Cerebellar nuclear complex (tissue), 1 donor: ENCODE measurements around the gene STIM1.
"Not testable (repeated sequence)": the region's sequence is repeated elsewhere in the genome, so short reads cannot be mapped to it uniquely, and the experiment has no call there.

Source experiments
- DNase-seq, 2 experiments: peaks; one replicate each; lab custom pipeline; 2025; lab: John Stamatoyannopoulos, UW

The STIM1 gene

GRCh38 chr11:3983101-3983500, 127.6 kb downstream of the STIM1 start:
- no peak for DNase-seq

DNA sequence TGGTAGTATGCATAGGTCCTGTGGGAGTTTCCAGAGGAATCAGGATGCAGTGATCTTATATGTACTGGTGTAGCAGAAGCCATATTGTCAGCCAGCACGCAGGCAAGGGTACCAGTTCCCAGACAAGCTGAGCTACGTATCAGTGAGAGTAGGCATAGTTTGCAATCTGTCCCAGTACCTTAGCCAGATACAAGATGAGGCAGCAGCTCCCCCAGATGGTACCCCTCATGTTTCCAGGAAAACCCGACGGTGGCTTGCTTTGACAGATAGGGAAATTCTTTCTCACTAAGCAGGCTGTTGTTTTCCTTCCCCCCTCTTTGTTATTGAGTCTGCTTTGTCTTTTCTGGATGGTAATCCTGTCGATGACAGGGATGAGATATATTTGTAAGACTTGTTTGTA, 129.4 kb downstream of the STIM1 start:
- peak in 1 of 2 experiments; percentile 21 for DNase-seq

DNA sequence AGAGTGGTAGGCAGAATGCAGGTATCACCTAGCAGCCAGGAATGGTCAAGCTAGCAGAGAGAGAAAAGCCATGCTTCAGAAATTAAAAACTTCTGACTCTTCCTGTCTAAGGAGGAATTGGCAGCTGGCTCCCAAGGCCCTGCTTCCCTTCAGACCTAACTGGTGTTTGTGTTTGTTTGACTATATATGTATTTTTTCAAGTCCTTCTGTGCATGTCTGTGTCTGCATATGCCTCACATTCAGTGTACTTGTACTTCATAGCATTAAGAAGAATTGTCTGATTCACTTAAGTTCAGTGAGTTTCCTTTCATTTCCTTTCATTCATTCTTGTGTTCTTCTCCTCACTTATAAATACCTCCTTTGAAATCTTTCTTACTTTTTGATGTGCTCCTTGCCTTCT, 130.2 kb downstream of the STIM1 start:
- DNase-seq: no peak

- no peak for DNase-seq
Observed at GRCh38 chr11:3986301-3986700, 130.8 kb downstream of the STIM1 start.

- no peak for DNase-seq
Observed at GRCh38 chr11:3989276-3989920, 133.9 kb downstream of the STIM1 start.

DNA sequence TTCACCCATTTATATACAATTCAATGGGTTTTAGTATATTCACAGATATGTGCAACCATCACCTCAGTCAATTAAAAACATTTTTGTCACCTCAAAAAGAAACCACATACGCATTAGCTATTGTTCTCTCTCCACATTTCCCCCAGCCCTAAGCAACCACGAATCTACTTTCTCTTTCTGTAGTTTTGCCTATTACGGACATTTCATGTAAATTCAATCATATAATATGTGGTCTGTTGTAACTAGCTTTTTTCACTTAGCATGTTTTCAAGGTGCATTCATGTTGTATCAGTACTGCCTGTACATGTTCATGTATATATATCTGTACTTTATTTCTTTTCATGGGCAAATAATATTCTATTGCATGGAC, 134.4 kb downstream of the STIM1 start:
- no peak for DNase-seq

DNA sequence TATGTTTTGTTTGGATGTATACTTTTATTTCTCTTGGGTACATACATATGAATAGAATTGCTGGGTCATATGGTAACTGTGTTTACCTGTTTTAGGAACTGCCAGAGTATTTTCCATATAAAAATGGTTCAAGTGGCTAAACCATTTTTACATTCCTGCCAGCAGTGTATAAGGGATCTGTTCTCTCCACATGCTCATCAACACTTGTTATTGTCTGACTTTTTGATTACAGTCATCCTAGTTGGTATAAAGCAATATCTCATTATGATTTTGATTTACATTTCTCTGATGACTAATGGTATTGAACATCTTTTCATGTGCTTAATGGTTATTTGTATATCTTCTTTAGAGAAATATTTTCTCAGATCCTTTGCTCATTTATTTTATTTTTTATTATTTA, 134.9 kb downstream of the STIM1 start:
- DNase-seq: no peak

DNA sequence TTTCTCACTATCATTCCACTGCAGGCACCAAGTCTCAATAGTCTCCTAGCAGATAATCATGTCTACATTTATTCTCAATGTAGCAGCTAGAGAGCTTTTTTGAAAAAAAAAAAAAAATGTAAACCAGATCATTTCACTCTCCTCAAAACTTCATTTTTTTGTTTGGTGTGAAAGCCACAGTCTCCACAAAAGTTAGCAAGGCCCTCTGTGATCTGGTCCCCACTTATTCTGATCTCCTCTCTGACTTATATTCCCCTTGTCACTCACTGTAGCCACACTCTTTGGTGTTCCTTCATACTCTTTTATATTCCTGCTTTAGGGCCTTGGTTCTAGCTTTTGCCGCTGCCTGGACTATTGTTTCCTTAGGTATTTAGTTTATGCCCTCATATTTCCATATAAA, 137.5 kb downstream of the STIM1 start:
- DNase-seq: no peak

DNA sequence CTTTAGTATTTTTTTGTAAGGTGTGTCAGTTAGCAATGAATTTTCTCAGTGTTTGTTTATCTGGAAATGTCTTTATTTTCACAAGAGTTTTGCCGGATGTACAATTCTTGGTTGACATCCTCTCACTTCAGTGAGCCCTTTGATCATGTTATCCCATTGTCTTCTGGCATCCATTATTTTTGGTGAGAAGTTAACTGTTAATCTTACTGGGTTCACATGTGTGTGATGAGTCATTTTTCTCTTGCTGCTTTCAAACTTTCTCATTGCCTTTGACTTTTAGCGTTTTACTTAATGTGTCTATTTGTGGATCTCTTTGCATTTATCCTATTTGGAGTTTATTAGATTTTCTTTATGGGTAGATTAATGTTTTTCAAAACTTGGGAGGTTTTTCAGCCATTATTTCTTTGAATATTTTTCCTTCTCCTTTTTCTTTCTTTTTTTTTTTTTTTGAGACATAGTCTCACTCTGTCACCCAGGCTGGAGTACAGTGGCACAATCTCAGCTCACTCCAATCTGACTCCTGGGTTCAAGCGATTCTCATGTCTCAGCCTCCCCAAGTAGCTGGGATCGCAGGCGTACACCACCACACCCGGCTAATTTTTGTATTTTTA, 138.7 kb downstream of the STIM1 start:
- DNase-seq: no peak

- DNase-seq: no peak
Observed at GRCh38 chr11:3995307-3995706, 139.8 kb downstream of the STIM1 start.

DNA sequence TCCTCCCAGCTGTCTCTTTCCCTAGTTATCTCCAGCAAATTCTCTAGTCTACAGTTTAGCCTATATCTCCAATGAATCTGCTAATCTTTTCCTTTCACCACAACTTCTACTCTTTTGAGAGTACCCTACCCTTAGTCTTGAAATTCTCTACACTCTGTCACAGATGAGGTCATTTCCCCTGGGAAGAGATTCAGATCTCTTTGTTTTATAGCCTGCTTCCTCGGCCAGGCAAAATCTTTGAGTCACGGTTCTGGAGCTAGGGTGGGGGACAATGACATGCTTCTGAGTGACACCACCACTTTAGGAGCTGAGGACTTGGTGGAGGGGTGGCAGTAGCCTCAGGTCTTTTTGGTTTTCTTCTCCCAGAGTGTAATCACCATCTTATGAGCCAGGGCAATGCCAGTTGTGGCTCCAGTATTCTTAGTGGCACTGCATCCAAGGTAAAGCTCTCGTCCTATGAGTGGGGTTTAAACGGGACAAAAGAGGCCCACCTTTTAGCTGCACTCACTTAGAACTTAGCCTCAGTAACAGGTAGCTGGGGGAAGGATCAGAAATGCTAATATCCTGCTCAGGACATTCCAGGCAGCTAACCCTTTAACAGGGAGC, 140.6 kb downstream of the STIM1 start:
- DNase-seq: no peak

DNA sequence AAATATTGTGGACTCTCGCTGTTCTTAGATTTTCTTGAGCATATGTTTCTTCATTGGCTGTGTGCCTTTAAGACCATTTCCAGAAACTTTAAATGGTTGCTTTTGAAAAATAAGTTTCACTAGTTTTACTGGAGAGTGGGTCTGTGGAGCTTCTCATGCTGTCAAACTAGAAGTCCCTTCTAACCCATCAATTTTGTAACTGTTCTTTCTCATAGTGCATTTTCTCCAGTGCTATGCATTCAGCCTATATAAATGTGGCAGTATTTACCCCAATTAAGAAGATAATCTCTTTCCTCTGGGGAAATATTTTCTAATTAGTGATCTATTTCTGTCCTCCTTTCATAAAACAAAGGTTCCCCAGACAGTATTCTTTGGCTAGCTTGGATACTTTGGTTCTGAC, 141.2 kb downstream of the STIM1 start:
- no peak for DNase-seq

DNA sequence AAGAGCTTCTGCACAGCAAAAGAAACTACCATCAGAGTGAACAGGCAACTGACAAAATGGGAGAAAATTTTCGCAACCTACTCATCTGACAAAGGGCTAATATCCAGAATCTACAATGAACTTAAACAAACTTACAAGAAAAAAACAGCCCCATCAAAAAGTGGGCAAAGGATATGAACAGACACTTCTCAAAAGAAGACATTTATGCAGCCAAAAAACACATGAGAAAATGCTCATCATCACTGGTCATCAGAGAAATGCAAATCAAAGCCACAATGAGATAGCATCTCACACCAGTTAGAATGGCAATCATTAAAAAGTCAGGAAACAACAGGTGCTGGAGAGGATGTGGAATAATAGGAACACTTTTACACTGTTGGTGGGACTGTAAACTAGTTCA, 149.3 kb downstream of the STIM1 start:
- not testable (repeated sequence) for DNase-seq

DNA sequence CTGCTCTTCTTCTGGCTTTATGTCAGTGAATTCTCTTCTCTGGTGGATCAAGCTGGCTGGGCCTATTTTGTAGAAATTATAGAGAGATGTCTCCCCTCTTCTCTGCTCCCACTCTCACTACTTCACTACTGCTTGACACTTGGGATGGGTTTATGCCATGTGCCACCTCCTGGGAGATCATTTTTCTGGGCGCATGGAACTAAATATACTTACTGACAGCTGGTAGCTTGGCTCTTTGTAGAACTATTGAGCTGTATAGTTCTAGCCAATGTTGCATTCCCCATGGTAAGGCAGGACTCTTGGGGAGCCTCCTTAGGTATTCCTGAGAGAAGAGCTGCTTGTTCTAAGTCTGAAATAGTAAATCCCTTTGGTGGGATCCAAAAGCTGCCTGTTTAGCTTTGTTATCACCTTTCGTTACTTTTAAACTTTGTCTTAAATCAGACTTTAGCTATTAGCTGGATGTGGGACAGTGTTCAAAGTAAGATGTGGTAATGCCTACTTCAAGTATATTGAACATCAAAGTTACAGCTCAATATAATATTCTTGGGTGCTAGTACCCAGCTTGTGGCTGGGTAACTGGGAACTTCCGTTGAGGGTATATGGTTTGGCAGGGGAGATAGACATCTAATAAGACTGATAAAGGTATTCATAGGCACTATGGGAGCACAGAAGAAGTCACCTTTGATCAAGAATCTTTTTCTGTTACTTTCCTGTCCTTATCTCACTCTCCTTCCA, 151.6 kb downstream of the STIM1 start:
- no peak for DNase-seq

DNA sequence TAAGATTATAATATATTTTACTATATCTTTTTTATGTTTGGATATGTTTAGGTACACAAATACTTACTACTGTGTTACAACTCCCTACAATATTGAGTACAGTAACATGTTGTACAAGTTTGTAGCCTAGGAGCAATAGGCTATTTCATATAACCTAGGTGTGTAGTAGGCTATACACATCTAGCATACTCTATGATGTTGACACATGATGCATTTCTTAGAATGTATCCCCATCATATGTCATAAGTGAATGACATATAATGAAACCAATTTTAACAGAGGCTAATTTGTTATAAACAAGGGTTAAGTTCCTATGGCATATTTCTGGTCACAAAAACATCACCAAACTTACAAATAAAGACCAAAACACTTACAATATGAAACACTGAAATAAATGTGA, 152.7 kb downstream of the STIM1 start:
- DNase-seq: no peak

DNA sequence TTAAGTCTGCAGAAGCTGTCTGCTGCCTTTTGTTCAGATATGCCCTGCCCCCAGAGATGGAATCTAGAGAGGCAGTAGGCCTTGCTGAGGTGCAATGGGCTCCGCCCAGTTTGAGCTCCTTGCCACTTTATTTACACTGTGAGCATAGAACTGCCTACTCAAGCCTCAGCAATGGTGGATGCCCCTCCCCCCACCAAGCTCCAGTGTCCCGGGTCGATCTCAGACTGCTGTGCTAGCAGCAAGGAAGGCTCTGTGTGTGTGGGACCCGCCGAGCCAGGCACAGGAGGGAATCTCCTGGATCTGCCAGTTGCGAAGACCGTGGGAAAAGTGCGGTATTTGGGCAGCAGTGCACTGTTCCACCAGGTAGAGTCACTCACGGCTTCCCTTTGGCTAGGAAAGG, 161.1 kb downstream of the STIM1 start:
- not testable (repeated sequence) for DNase-seq

- DNase-seq: no peak
Observed at GRCh38 chr11:4017129-4017528, 161.7 kb downstream of the STIM1 start.

DNA sequence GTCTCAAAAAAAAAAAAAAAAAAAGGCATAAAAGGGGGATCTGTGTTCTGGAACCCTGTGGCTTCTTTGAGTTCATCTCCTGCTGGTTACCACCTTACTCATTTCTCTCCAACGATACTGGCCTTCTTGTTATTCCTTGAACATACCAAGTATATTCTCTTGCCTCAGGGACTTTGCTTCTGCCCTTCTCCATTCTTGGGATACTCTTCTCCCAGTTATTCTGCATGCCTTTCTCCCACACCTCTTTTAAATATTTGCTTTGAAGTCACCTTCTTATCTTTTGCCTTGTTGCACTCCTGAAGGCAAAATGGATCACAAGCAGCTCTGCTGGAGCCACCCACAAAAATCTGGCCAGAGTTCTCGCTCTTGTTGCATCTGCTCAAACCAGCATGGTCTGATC, 163.2 kb downstream of the STIM1 start:
- DNase-seq: no peak

DNA sequence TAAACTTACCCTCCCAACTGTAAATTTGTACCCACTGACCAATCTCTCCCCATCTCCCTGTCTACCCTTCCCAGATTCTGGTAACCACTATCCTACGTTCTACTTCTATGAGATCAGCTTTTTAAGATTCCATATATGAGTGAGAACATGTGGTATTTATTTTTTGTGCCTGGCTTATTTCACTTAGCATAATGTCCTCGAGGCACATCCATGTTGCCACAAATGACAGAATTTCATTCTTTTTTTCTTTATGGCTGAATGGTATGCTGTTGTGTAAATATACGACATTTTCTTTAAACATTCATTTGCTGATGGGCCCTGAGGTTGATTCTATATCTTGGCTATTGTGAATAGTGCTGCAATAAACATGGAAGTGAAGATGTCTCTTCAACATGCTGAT, 164.4 kb downstream of the STIM1 start:
- no peak for DNase-seq

DNA sequence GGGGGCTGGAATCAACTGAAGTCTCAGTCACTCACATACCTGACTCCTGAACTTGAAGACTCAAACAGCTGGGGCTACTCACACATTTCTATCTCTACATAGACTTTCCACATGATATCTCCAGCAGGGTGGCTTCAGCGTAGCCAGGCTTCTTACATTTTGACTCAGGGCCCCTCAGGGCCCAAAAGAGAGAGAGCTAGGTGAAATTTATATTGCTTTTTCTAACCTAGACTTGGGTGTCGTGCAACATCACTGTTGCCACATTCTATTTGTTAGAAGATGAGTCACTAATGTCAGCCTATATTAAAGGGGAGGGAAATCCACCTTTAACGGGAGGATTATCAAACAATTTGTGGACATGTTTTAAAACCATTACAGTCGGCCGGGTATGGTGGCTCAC, 167.2 kb downstream of the STIM1 start:
- no peak for DNase-seq

GRCh38 chr11:4025248-4025966, 169.9 kb downstream of the STIM1 start:
- no peak for DNase-seq

DNA sequence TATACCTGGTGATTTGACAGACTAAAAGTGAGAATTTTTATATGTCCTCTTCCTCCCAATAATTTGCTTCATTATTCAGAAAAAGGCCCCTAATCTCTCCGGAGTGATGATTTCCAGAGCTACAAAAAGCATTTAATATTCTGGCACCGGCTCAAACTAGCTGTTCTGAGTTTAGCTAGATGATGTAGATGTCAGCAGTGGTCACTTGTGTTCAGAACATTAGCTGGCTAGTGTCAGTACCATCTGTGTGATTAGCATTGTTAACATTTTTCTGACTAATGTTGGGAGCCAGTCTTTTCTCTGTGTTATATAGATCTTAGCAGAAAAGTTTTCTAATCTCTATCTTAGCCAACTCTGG, 170.5 kb downstream of the STIM1 start:
- no peak for DNase-seq

GRCh38 chr11:4026389-4026788, 170.9 kb downstream of the STIM1 start:
- no peak for DNase-seq
